A375 (cell line): Measurements from ENCODE around the gene ZMPSTE24. TPM values are rescaled to one million over a fixed set of nuclear protein-coding genes. Genes with fewer than 3 reads are reported as not detected.

Source experiments
- total RNA-seq: library from RNA; depleted of rRNA; stranded (reverse); fragments of >200 nt; shearing (Covaris generic); gene quantifications from 2 replicates; pipeline ENCODE4 v1.2.3, GENCODE V29; 2014; rRNA removed

Gene ZMPSTE24
- total RNA-seq, result 29.4 and 33.9 TPM in 2 replicates

GRCh38 chr1:40257688-40258444 is at the start of gene ZMPSTE24:
Gene ZMPSTE24 (plus strand): TSS chr1:40258236. CDS start chr1:40258272, 36 bp downstream.

GRCh38 chr1:40247655-40248054 is 10.4 kb upstream of the ZMPSTE24 start, which contains the start of gene TMCO2:
Gene TMCO2 (plus strand): TSS chr1:40247937. CDS start chr1:40247994, 57 bp downstream.

GRCh38 chr1:40316595-40317393 is 58.8 kb downstream of the ZMPSTE24 start, which contains the start of gene COL9A2:
Gene COL9A2 (minus strand): TSS chr1:40317286. CDS start chr1:40317197, 89 bp downstream.

Other genes with a start within 250 kb of the ZMPSTE24 start
- 245 and 268 TPM in 2 replicates for gene CAP1, start 217.5 kb upstream of the ZMPSTE24 start, total RNA-seq
- gene PPT1, start 161.0 kb upstream of the ZMPSTE24 start, total RNA-seq, result 63.9 and 69.6 TPM in 2 replicates
- 12.1 and 14.9 TPM in 2 replicates for gene RLF, start 96.8 kb upstream of the ZMPSTE24 start, total RNA-seq
- gene TMCO2, start 10.3 kb upstream of the ZMPSTE24 start, total RNA-seq, result not detected in 2 replicates
- 9.9 and 10.6 TPM in 2 replicates for gene COL9A2, start 59.0 kb downstream of the ZMPSTE24 start, total RNA-seq
- gene SMAP2, start 115.5 kb downstream of the ZMPSTE24 start, total RNA-seq, result 16.7 and 19.9 TPM in 2 replicates
- 10.3 and 12.3 TPM in 2 replicates for gene ZFP69B, start 192.2 kb downstream of the ZMPSTE24 start, total RNA-seq
- 7.2 and 7.6 TPM in 2 replicates for gene ZFP69, start 219.1 kb downstream of the ZMPSTE24 start, total RNA-seq